ENCODE data around the gene TBCA. TPM values are rescaled to one million over a fixed set of nuclear protein-coding genes. Genes with fewer than 3 reads are reported as not detected.
A peak's percentile ranks its signal among the peaks of the same experiment; 100 is the strongest.
"Not testable (repeated sequence)": the region's sequence is repeated elsewhere in the genome, so short reads cannot be mapped to it uniquely, and the experiment has no call there.

TBCA gene
- total RNA-seq, 4 donors from 2014 or later = 127 to 222 (median 165) TPM

DNA sequence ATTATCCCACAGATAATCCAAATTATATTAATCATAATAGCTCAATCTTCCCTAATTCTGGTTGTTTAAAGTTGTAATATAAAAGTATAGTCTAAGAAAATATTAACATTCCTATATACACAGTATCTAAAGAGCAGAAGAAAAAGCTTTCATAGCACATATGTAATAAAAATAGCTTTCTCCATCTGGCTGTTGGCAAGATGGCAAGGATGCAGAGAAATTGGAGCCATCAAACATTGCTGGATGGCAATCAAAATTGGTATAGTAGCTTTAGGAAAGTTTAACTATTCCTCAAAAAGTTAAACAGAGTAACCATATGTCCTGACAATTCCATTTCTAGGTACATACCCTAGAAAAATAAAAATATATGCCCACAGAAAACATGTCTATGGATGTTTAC, 66.8 kb downstream of the TBCA start:
- H3K4me3 ChIP-seq (replicated peaks in 1 of 3) = no peak overlapping the region
- no peaks in the 10 kb centered on the region for H3K27me3 ChIP-seq
- no peaks in the 10 kb centered on the region for H3K9me3 ChIP-seq
- DNase-seq = no peak
- H3K27ac ChIP-seq = no peak overlapping the region
- intact Hi-C loops (cut with DNase I) = no loop called here
- peaks cover 16 to 21% of the 10 kb centered on the region in 2 donors for H3K36me3 ChIP-seq
- no peak for TF ChIP-seq POLR2A (IDR thresholded peaks at IDR 0.05)
- H3K4me1 ChIP-seq = no peaks in the 10 kb centered on the region

GRCh38 chr5:77707791-77708190, 68.3 kb downstream of the TBCA start:
- no peak for DNase-seq
- WGBS, 2 donors = 96 to 100% methylated on average over 2 of the region's 2 CpGs
- Histone ChIP-seq H3K4me1 (no peaks in the 10 kb centered on the region), H3K4me3 (replicated peaks in 1 of 3) (no peak overlapping the region), H3K27me3 (no peaks in the 10 kb centered on the region), H3K27ac (no peak overlapping the region), H3K36me3 (peaks cover 21 to 22% of the 10 kb centered on the region in 2 donors), H3K9me3 (no peaks in the 10 kb centered on the region)
- TF ChIP-seq, protein P1, sequence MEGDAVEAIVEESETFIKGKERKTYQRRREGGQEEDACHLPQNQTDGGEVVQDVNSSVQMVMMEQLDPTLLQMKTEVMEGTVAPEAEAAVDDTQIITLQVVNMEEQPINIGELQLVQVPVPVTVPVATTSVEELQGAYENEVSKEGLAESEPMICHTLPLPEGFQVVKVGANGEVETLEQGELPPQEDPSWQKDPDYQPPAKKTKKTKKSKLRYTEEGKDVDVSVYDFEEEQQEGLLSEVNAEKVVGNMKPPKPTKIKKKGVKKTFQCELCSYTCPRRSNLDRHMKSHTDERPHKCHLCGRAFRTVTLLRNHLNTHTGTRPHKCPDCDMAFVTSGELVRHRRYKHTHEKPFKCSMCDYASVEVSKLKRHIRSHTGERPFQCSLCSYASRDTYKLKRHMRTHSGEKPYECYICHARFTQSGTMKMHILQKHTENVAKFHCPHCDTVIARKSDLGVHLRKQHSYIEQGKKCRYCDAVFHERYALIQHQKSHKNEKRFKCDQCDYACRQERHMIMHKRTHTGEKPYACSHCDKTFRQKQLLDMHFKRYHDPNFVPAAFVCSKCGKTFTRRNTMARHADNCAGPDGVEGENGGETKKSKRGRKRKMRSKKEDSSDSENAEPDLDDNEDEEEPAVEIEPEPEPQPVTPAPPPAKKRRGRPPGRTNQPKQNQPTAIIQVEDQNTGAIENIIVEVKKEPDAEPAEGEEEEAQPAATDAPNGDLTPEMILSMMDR (IDR thresholded peaks at IDR 0.05) = no peak
- no peak for TF ChIP-seq POLR2A (IDR thresholded peaks at IDR 0.05)
- intact Hi-C loops (cut with DNase I) = no loop called here

- H3K27me3 ChIP-seq; H3K9me3 ChIP-seq; H3K4me1 ChIP-seq; H3K4me3 ChIP-seq (replicated peaks in 1 of 3); H3K27ac ChIP-seq; DNase-seq; intact Hi-C loops (cut with DNase I); H3K36me3 ChIP-seq: not testable (repeated sequence)
- WGBS, 2 donors = 90 to 93% methylated on average over 7 of the region's 7 CpGs
Measured at GRCh38 chr5:77699569-77699968, 76.6 kb downstream of the TBCA start.

- Histone ChIP-seq H3K4me3 (replicated peaks in 1 of 3) (no peak overlapping the region), H3K36me3 (peaks cover 7 to 10% of the 10 kb centered on the region in 2 donors), H3K27ac (no peak overlapping the region), H3K9me3 (no peaks in the 10 kb centered on the region), H3K4me1 (no peaks in the 10 kb centered on the region), H3K27me3 (no peaks in the 10 kb centered on the region)
- no peak for DNase-seq
- intact Hi-C loops (cut with DNase I) = no loop called here
- TF ChIP-seq, protein P1 (IDR thresholded peaks at IDR 0.05) = no peak
- no peak for TF ChIP-seq POLR2A (IDR thresholded peaks at IDR 0.05)
Measured at GRCh38 chr5:77698920-77699319, 77.2 kb downstream of the TBCA start.

DNA sequence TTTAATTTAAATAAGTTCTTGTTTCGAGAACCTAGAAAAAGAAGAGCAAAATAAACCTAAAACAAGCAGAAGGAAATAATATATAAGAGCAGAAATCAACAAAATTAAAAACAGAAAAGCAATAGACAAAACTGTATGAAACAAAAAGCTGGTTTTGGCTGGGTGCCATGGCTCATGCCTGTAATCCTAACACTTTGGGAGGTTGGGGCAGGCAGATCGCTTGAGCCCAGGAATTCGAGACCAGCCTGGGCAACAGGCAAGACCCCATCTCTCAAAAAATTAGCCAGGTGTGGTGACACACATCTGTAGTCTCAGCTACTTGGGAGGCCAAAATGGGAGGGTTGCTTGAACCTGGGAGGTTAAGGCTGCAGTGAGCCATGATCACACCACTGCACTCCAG, 78.4 kb downstream of the TBCA start:
- no peak for TF ChIP-seq POLR2A (IDR thresholded peaks at IDR 0.05)
- TF ChIP-seq, protein P1 (IDR thresholded peaks at IDR 0.05) = no peak
- DNase-seq = peak; percentile 6 to 20
- intact Hi-C loops (cut with DNase I) = no loop called here
- WGBS, 2 donors = 91 to 93% methylated on average over 3 of the region's 3 CpGs
- no peak overlapping the region for H3K4me3 ChIP-seq (replicated peaks in 1 of 3)
- no peaks in the 10 kb centered on the region for H3K9me3 ChIP-seq
- H3K27ac ChIP-seq = no peak overlapping the region
- no peaks in the 10 kb centered on the region for H3K4me1 ChIP-seq
- H3K36me3 ChIP-seq = peaks cover 3 to 7% of the 10 kb centered on the region in 2 donors
- H3K27me3 ChIP-seq = no peaks in the 10 kb centered on the region

GRCh38 chr5:77696120-77696519, 80.0 kb downstream of the TBCA start:
- no peaks in the 10 kb centered on the region for H3K36me3 ChIP-seq
- TF ChIP-seq, protein P1 (IDR thresholded peaks at IDR 0.05) = no peak
- no peak for TF ChIP-seq POLR2A (IDR thresholded peaks at IDR 0.05)
- no peaks in the 10 kb centered on the region for H3K27me3 ChIP-seq
- H3K4me1 ChIP-seq = no peaks in the 10 kb centered on the region
- intact Hi-C loops (cut with DNase I) = no loop called here
- H3K9me3 ChIP-seq = no peaks in the 10 kb centered on the region
- DNase-seq = no peak
- 97% methylated on average over 1 of the region's 1 CpG for WGBS, 2 donors
- no peak overlapping the region for H3K27ac ChIP-seq
- no peak overlapping the region for H3K4me3 ChIP-seq (replicated peaks in 1 of 3)
